Activated T-helper 17 cell treated with anti-CD3 and anti-CD28 coated beads, Interleukin-2, amount 50 U/mL, for 72 hours (primary cell): ENCODE data around the gene ACER3. TPM values are rescaled to one million over a fixed set of nuclear protein-coding genes. Genes with fewer than 3 reads are reported as not detected.
"Not testable (repeated sequence)": the region's sequence is repeated elsewhere in the genome, so short reads cannot be mapped to it uniquely, and the experiment has no call there.

ENCODE experiments used
- ATAC-seq: fragments of 150-1000 bp; cut with Tn5 transposase; replicated peaks from 2 replicates; pipeline ENCODE4 v1.10.0; 2021; ENCODE audit warnings: mild to moderate bottlenecking, moderate library complexity
- H3K27ac Mint-ChIP-seq: one replicate; pipeline ENCODE4 v1.8.0; 2022; ENCODE audit warnings: mixed read lengths
- H3K27me3 Mint-ChIP-seq: one replicate; pipeline ENCODE4 v1.8.0; 2022; ENCODE audit warnings: mixed read lengths
- H3K36me3 Mint-ChIP-seq: one replicate; pipeline ENCODE4 v1.8.0; 2022; ENCODE audit warnings: low read depth, mild to moderate bottlenecking, mixed read lengths
- H3K4me1 Mint-ChIP-seq: one replicate; pipeline ENCODE4 v1.8.0; 2022; ENCODE audit warnings: mixed read lengths
- H3K4me3 Mint-ChIP-seq: one replicate; pipeline ENCODE4 v1.8.0; 2022; ENCODE audit warnings: mild to moderate bottlenecking, mixed read lengths
- H3K9me3 Mint-ChIP-seq: one replicate; pipeline ENCODE4 v1.8.0; 2022; ENCODE audit warnings: mixed read lengths
- total RNA-seq, 2 donors: library from RNA; stranded (reverse); gene quantifications; one replicate each; pipeline ENCODE4 v1.2.3, GENCODE V29; 2022

Gene ACER3
- total RNA-seq, 2 donors from 2014 or later, result 13.0 to 17.0 TPM

GRCh38 chr11:76880314-76880713, 19.6 kb downstream of the ACER3 start:
- H3K9me3 Mint-ChIP-seq, result no peaks in the 10 kb centered on the region
- no peak overlapping the region for H3K4me3 Mint-ChIP-seq
- H3K27me3 Mint-ChIP-seq, result no peaks in the 10 kb centered on the region
- no peak overlapping the region for H3K27ac Mint-ChIP-seq
- peaks cover 14% of the 10 kb centered on the region for H3K4me1 Mint-ChIP-seq
- ATAC-seq, result no peak
- H3K36me3 Mint-ChIP-seq, result no peaks in the 10 kb centered on the region

GRCh38 chr11:76880956-76881355, 20.2 kb downstream of the ACER3 start:
- Mint-ChIP-seq H3K27me3 (no peaks in the 10 kb centered on the region), H3K27ac (no peak overlapping the region), H3K9me3 (no peaks in the 10 kb centered on the region), H3K4me1 (peaks cover 20% of the 10 kb centered on the region), H3K36me3 (no peaks in the 10 kb centered on the region), H3K4me3 (no peak overlapping the region)
- no peak for ATAC-seq

GRCh38 chr11:76885390-76886097, 24.8 kb downstream of the ACER3 start:
- H3K9me3 Mint-ChIP-seq, result no peaks in the 10 kb centered on the region
- H3K4me1 Mint-ChIP-seq, result peaks cover 22% of the 10 kb centered on the region
- H3K36me3 Mint-ChIP-seq, result no peaks in the 10 kb centered on the region
- H3K27me3 Mint-ChIP-seq, result no peaks in the 10 kb centered on the region
- peak; percentile 86 for ATAC-seq
- peak overlapping the region; percentile 17 for H3K27ac Mint-ChIP-seq
- peak overlapping the region; percentile 42 for H3K4me3 Mint-ChIP-seq

- Mint-ChIP-seq H3K4me3 (no peak overlapping the region), H3K4me1 (peaks cover 18% of the 10 kb centered on the region), H3K36me3 (no peaks in the 10 kb centered on the region), H3K27me3 (no peaks in the 10 kb centered on the region), H3K9me3 (no peaks in the 10 kb centered on the region), H3K27ac (no peak overlapping the region)
- peak; percentile 62 for ATAC-seq
Observed at GRCh38 chr11:76888989-76889388, 28.3 kb downstream of the ACER3 start.

- ATAC-seq, result no peak
Observed at GRCh38 chr11:76889411-76889975, 28.8 kb downstream of the ACER3 start.

GRCh38 chr11:76890329-76890728, 29.6 kb downstream of the ACER3 start:
- no peak for ATAC-seq
- Mint-ChIP-seq H3K4me1 (peaks cover 13% of the 10 kb centered on the region), H3K27me3 (no peaks in the 10 kb centered on the region), H3K36me3 (no peaks in the 10 kb centered on the region), H3K4me3 (no peak overlapping the region), H3K27ac (no peak overlapping the region), H3K9me3 (no peaks in the 10 kb centered on the region)

More at GRCh38 chr11:76889411-76889975, 28.8 kb downstream of the ACER3 start:
- Mint-ChIP-seq H3K36me3 (no peaks in the 10 kb centered on the region), H3K4me3 (no peak overlapping the region), H3K27ac (no peak overlapping the region), H3K9me3 (no peaks in the 10 kb centered on the region), H3K27me3 (no peaks in the 10 kb centered on the region), H3K4me1 (peaks cover 18% of the 10 kb centered on the region)

GRCh38 chr11:76891285-76891684, 30.6 kb downstream of the ACER3 start:
- Mint-ChIP-seq H3K27ac (no peak overlapping the region), H3K4me3 (no peak overlapping the region), H3K9me3 (no peaks in the 10 kb centered on the region), H3K4me1 (peaks cover 4% of the 10 kb centered on the region), H3K27me3 (no peaks in the 10 kb centered on the region), H3K36me3 (no peaks in the 10 kb centered on the region)
- no peak for ATAC-seq

GRCh38 chr11:76891793-76892192, 31.1 kb downstream of the ACER3 start:
- Mint-ChIP-seq H3K4me1 (peaks cover 4% of the 10 kb centered on the region), H3K9me3 (no peaks in the 10 kb centered on the region), H3K27ac (no peak overlapping the region), H3K36me3 (no peaks in the 10 kb centered on the region), H3K27me3 (no peaks in the 10 kb centered on the region), H3K4me3 (no peak overlapping the region)
- ATAC-seq, result no peak

- Mint-ChIP-seq H3K9me3 (no peaks in the 10 kb centered on the region), H3K36me3 (no peaks in the 10 kb centered on the region), H3K4me3 (no peak overlapping the region), H3K27ac (no peak overlapping the region), H3K4me1 (peaks cover 4% of the 10 kb centered on the region), H3K27me3 (no peaks in the 10 kb centered on the region)
- ATAC-seq, result no peak
Observed at GRCh38 chr11:76892306-76892705, 31.6 kb downstream of the ACER3 start.

GRCh38 chr11:76897233-76897632, 36.5 kb downstream of the ACER3 start:
- Mint-ChIP-seq H3K36me3 (no peaks in the 10 kb centered on the region), H3K9me3 (no peaks in the 10 kb centered on the region), H3K27ac (no peak overlapping the region), H3K4me1 (peaks cover 4% of the 10 kb centered on the region), H3K4me3 (no peak overlapping the region), H3K27me3 (no peaks in the 10 kb centered on the region)
- no peak for ATAC-seq

GRCh38 chr11:76901144-76901543, 40.4 kb downstream of the ACER3 start:
- H3K4me1 Mint-ChIP-seq, result peaks cover 4% of the 10 kb centered on the region
- H3K27ac Mint-ChIP-seq, result peak overlapping the region; percentile 24
- H3K27me3 Mint-ChIP-seq, result no peaks in the 10 kb centered on the region
- H3K4me3 Mint-ChIP-seq, result no peak overlapping the region
- H3K9me3 Mint-ChIP-seq, result no peaks in the 10 kb centered on the region
- no peak for ATAC-seq
- no peaks in the 10 kb centered on the region for H3K36me3 Mint-ChIP-seq

GRCh38 chr11:76901622-76902021, 40.9 kb downstream of the ACER3 start:
- not testable (repeated sequence) for H3K9me3 Mint-ChIP-seq, H3K4me3 Mint-ChIP-seq, H3K36me3 Mint-ChIP-seq, ATAC-seq, H3K27ac Mint-ChIP-seq, H3K27me3 Mint-ChIP-seq, H3K4me1 Mint-ChIP-seq

GRCh38 chr11:76902121-76903014, 41.6 kb downstream of the ACER3 start:
- H3K36me3 Mint-ChIP-seq, result no peaks in the 10 kb centered on the region
- no peak for ATAC-seq
- peaks cover 4% of the 10 kb centered on the region for H3K4me1 Mint-ChIP-seq
- no peak overlapping the region for H3K4me3 Mint-ChIP-seq
- no peaks in the 10 kb centered on the region for H3K9me3 Mint-ChIP-seq
- no peak overlapping the region for H3K27ac Mint-ChIP-seq
- no peaks in the 10 kb centered on the region for H3K27me3 Mint-ChIP-seq

- H3K27me3 Mint-ChIP-seq, result no peaks in the 10 kb centered on the region
Observed at GRCh38 chr11:76903325-76903724, 42.6 kb downstream of the ACER3 start.

More at GRCh38 chr11:76903325-76903724, 42.6 kb downstream of the ACER3 start:
- Mint-ChIP-seq H3K36me3 (no peaks in the 10 kb centered on the region), H3K9me3 (no peaks in the 10 kb centered on the region), H3K4me1 (peaks cover 4% of the 10 kb centered on the region), H3K27ac (no peak overlapping the region), H3K4me3 (no peak overlapping the region)
- no peak for ATAC-seq
